Renal cortical epithelial cell (primary cell): ENCODE data around the gene TAF11L2. TPM values are rescaled to one million over a fixed set of nuclear protein-coding genes. Genes with fewer than 3 reads are reported as not detected.
"Not testable (repeated sequence)": the region's sequence is repeated elsewhere in the genome, so short reads cannot be mapped to it uniquely, and the experiment has no call there.

Source experiments
- DNase-seq: peaks from one replicate; pipeline ENCODE4 v3.0.0-alpha.2; 2011; ENCODE audit warnings: low read depth
- total RNA-seq: library from RNA; depleted of rRNA; stranded (reverse); fragments of >200 nt; gene quantifications from 2 replicates; pipeline ENCODE4 v1.2.3, GENCODE V29; 2014

TAF11L2 gene
- total RNA-seq: not detected in 2 replicates

- DNase-seq: not testable (repeated sequence)
Measured at GRCh38 chr5:17497931-17498330, at the start of gene TAF11L2. Gene TAF11L2, plus strand, starts transcription at chr5:17498231.

- DNase-seq: no peak
Measured at GRCh38 chr5:17448877-17449276, 49.2 kb upstream of the TAF11L2 start.

- no peak for DNase-seq
Measured at GRCh38 chr5:17452936-17453335, 45.1 kb upstream of the TAF11L2 start.

- no peak for DNase-seq
Measured at GRCh38 chr5:17455942-17456341, 42.1 kb upstream of the TAF11L2 start.

- DNase-seq: no peak
Measured at GRCh38 chr5:17461793-17462192, 36.2 kb upstream of the TAF11L2 start.

GRCh38 chr5:17463653-17464052, 34.4 kb upstream of the TAF11L2 start:
- no peak for DNase-seq

GRCh38 chr5:17470064-17470463, 28.0 kb upstream of the TAF11L2 start:
- no peak for DNase-seq

GRCh38 chr5:17475064-17475463, 23.0 kb upstream of the TAF11L2 start:
- DNase-seq: not testable (repeated sequence)

- no peak for DNase-seq
Measured at GRCh38 chr5:17477043-17477442, 21.0 kb upstream of the TAF11L2 start.

GRCh38 chr5:17477573-17478265, 20.3 kb upstream of the TAF11L2 start:
- DNase-seq: no peak

GRCh38 chr5:17481378-17481777, 16.7 kb upstream of the TAF11L2 start:
- DNase-seq: no peak

GRCh38 chr5:17482790-17483189, 15.2 kb upstream of the TAF11L2 start:
- no peak for DNase-seq

GRCh38 chr5:17486464-17487173, 11.4 kb upstream of the TAF11L2 start:
- DNase-seq: not testable (repeated sequence)

GRCh38 chr5:17487174-17487512, 10.9 kb upstream of the TAF11L2 start:
- no peak for DNase-seq

GRCh38 chr5:17491257-17491656, 6.8 kb upstream of the TAF11L2 start:
- not testable (repeated sequence) for DNase-seq

GRCh38 chr5:17492770-17493169, 5.3 kb upstream of the TAF11L2 start:
- DNase-seq: no peak

GRCh38 chr5:17497446-17497845, 585 bp upstream of the TAF11L2 start:
- no peak for DNase-seq

- no peak for DNase-seq
Measured at GRCh38 chr5:17511775-17512325, 13.8 kb downstream of the TAF11L2 start.

GRCh38 chr5:17517526-17517925, 19.5 kb downstream of the TAF11L2 start:
- DNase-seq: not testable (repeated sequence)

- not testable (repeated sequence) for DNase-seq
Measured at GRCh38 chr5:17518067-17518466, 20.0 kb downstream of the TAF11L2 start, which contains the start of gene TAF11L3. Gene TAF11L3, plus strand, starts transcription at chr5:17518367.

- not testable (repeated sequence) for DNase-seq
Measured at GRCh38 chr5:17519508-17519907, 21.5 kb downstream of the TAF11L2 start.

GRCh38 chr5:17521501-17521900, 23.5 kb downstream of the TAF11L2 start, which contains the start of gene TAF11L4:
Gene TAF11L4, plus strand, starts transcription at chr5:17521801.
- DNase-seq: not testable (repeated sequence)

GRCh38 chr5:17524935-17525334, 26.9 kb downstream of the TAF11L2 start, which contains the start of gene TAF11L5:
Gene TAF11L5, plus strand, starts transcription at chr5:17525235.
- DNase-seq: not testable (repeated sequence)
